NCI-H1048 (cell line): Measurements from ENCODE around the gene NTM.

Experiments
- DNase-seq: peaks from one replicate; lab custom pipeline; 2025; lab: John Stamatoyannopoulos, UW

NTM gene

GRCh38 chr11:132260636-132261035 lies 890.2 kb downstream of the NTM start:
- no peak for DNase-seq

- no peak for DNase-seq
Measured at GRCh38 chr11:132263241-132263640, 892.8 kb downstream of the NTM start.

GRCh38 chr11:132263875-132264274 lies 893.5 kb downstream of the NTM start:
- DNase-seq: no peak

- DNase-seq: no peak
Measured at GRCh38 chr11:132264616-132265015, 894.2 kb downstream of the NTM start.

GRCh38 chr11:132278801-132279574 lies 908.6 kb downstream of the NTM start:
- DNase-seq: no peak

GRCh38 chr11:132284048-132284447 lies 913.6 kb downstream of the NTM start:
- DNase-seq: no peak

GRCh38 chr11:132284611-132285010 lies 914.2 kb downstream of the NTM start:
- DNase-seq: no peak

GRCh38 chr11:132285631-132286030 lies 915.2 kb downstream of the NTM start:
- no peak for DNase-seq

- no peak for DNase-seq
Measured at GRCh38 chr11:132286106-132286505, 915.7 kb downstream of the NTM start.

GRCh38 chr11:132288036-132288435 lies 917.6 kb downstream of the NTM start:
- DNase-seq: no peak

- DNase-seq: no peak
Measured at GRCh38 chr11:132289590-132290256, 919.3 kb downstream of the NTM start.

GRCh38 chr11:132293586-132293985 lies 923.2 kb downstream of the NTM start:
- no peak for DNase-seq

GRCh38 chr11:132296946-132297610 lies 926.7 kb downstream of the NTM start:
- no peak for DNase-seq

- no peak for DNase-seq
Measured at GRCh38 chr11:132298357-132298756, 927.9 kb downstream of the NTM start.

- no peak for DNase-seq
Measured at GRCh38 chr11:132300283-132300682, 929.9 kb downstream of the NTM start.

- no peak for DNase-seq
Measured at GRCh38 chr11:132301465-132301864, 931.0 kb downstream of the NTM start.

- DNase-seq: no peak
Measured at GRCh38 chr11:132301900-132302299, 931.5 kb downstream of the NTM start.

GRCh38 chr11:132307309-132308020 lies 937.0 kb downstream of the NTM start:
- no peak for DNase-seq

GRCh38 chr11:132310390-132311375 lies 940.3 kb downstream of the NTM start:
- no peak for DNase-seq

GRCh38 chr11:132311703-132312102 lies 941.3 kb downstream of the NTM start:
- no peak for DNase-seq

- no peak for DNase-seq
Measured at GRCh38 chr11:132312161-132312560, 941.7 kb downstream of the NTM start.
